ENCODE measurements around the gene NQO1. TPM values are rescaled to one million over a fixed set of nuclear protein-coding genes. Genes with fewer than 3 reads are reported as not detected.
A peak's percentile ranks its signal among the peaks of the same experiment; 100 is the strongest.

The NQO1 gene
- total and polyA plus RNA-seq, 2 of the 13 experiments (the other 11 are each of a cell fraction or from before 2014, with no cell fraction given): 464 to 1,060 TPM

- TF ChIP-seq, protein P1, sequence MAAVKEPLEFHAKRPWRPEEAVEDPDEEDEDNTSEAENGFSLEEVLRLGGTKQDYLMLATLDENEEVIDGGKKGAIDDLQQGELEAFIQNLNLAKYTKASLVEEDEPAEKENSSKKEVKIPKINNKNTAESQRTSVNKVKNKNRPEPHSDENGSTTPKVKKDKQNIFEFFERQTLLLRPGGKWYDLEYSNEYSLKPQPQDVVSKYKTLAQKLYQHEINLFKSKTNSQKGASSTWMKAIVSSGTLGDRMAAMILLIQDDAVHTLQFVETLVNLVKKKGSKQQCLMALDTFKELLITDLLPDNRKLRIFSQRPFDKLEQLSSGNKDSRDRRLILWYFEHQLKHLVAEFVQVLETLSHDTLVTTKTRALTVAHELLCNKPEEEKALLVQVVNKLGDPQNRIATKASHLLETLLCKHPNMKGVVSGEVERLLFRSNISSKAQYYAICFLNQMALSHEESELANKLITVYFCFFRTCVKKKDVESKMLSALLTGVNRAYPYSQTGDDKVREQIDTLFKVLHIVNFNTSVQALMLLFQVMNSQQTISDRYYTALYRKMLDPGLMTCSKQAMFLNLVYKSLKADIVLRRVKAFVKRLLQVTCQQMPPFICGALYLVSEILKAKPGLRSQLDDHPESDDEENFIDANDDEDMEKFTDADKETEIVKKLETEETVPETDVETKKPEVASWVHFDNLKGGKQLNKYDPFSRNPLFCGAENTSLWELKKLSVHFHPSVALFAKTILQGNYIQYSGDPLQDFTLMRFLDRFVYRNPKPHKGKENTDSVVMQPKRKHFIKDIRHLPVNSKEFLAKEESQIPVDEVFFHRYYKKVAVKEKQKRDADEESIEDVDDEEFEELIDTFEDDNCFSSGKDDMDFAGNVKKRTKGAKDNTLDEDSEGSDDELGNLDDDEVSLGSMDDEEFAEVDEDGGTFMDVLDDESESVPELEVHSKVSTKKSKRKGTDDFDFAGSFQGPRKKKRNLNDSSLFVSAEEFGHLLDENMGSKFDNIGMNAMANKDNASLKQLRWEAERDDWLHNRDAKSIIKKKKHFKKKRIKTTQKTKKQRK (IDR thresholded peaks at IDR 0.05; ENCODE audit: low read length): no peak
- TF ChIP-seq, protein P2, sequence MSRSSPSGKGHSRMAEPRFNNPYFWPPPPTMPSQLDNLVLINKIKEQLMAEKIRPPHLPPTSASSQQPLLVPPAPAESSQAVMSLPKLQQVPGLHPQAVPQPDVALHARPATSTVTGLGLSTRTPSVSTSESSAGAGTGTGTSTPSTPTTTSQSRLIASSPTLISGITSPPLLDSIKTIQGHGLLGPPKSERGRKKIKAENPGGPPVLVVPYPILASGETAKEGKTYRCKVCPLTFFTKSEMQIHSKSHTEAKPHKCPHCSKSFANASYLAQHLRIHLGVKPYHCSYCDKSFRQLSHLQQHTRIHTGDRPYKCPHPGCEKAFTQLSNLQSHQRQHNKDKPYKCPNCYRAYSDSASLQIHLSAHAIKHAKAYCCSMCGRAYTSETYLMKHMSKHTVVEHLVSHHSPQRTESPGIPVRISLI (CRISPR knock-in tag; IDR thresholded peaks at IDR 0.05; ENCODE audit: borderline replicate concordance): 0 out of 2 replicates have a peak, but pooled peaks have one; percentile 15
- TF ChIP-seq ZNF674 (CRISPR knock-in tag; IDR thresholded peaks at IDR 0.05; ENCODE audit: low read depth) (no peak), ZNF460 (CRISPR knock-in tag; IDR thresholded peaks at IDR 0.05; ENCODE audit: borderline replicate concordance) (no peak), PAF1 (CRISPR knock-in tag; IDR thresholded peaks at IDR 0.05) (peak; percentile 58; the same call in 1 of the 2 replicates), ZNF644 (CRISPR knock-in tag; IDR thresholded peaks at IDR 0.05; ENCODE audit: low read depth) (no peak), CEBPG (CRISPR knock-in tag; IDR thresholded peaks at IDR 0.05) (no peak), KDM1A (CRISPR knock-in tag; IDR thresholded peaks at IDR 0.05) (no peak), POLR2A (IDR thresholded peaks at IDR 0.05; ENCODE audit: insufficient read depth in 1 of 2, low read depth in 2 of 2, low read length in 2 of 2) (peak in 1 of 2 experiments; percentile 51; a peak in 2 of 4 replicates)
These were observed 18.3 kb downstream of the NQO1 start (continued) for GRCh38 chr16:69707920-69708683.

Data from HepG2 (cell line).